Fibroblast of lung (primary cell): ENCODE data around the gene CELF5. TPM values are rescaled to one million over a fixed set of nuclear protein-coding genes. Genes with fewer than 3 reads are reported as not detected.

ENCODE experiments used
- DNase-seq, 2 donors: peaks; one replicate each; pipeline versions ENCODE4 v3.0.0 to v3.0.0-alpha.2; 2010; ENCODE audit warnings: low read depth in 2 of 2
- H2AFZ ChIP-seq: 2 replicates; pipeline ENCODE4 v1.5.1; 2012; ENCODE audit warnings: low read length, control low read depth, inconsistent platforms
- H3K27ac ChIP-seq: 2 replicates; pipeline ENCODE4 v1.5.1; 2011; ENCODE audit warnings: low read length, control low read depth; ENCODE audit not compliant: insufficient read depth
- H3K27me3 ChIP-seq: 2 replicates; pipeline ENCODE4 v1.5.1; 2011; ENCODE audit warnings: mild to moderate bottlenecking, low read length; ENCODE audit not compliant: control insufficient read depth, insufficient read depth
- H3K36me3 ChIP-seq: 2 replicates; pipeline ENCODE4 v1.5.1; 2011; ENCODE audit warnings: low read length; ENCODE audit not compliant: control insufficient read depth, insufficient read depth
- H3K4me1 ChIP-seq: 2 replicates; pipeline ENCODE4 v1.5.1; 2011; ENCODE audit warnings: low read length; ENCODE audit not compliant: control insufficient read depth, insufficient read depth; ENCODE audit errors: extremely low read depth
- H3K4me2 ChIP-seq: 2 replicates; pipeline ENCODE4 v1.5.1; 2011; ENCODE audit warnings: low read length, control low read depth; ENCODE audit not compliant: insufficient read depth; ENCODE audit errors: extremely low read depth
- H3K4me3 ChIP-seq, 4 experiments: fragments of 200-600 bp in 1 of 4; sonication (generic) in 1 of 4; replicated peaks in 1 of 4; 2 replicates each; pipeline ENCODE4 v1.5.1; 2011 to 2016; ENCODE audit warnings: low read length in 4 of 4, low read depth in 3 of 4, mild to moderate bottlenecking in 3 of 4, control low read depth in 2 of 4, inconsistent platforms in 1 of 4, mixed read lengths in 1 of 4; ENCODE audit not compliant: insufficient read depth in 1 of 4; ENCODE audit errors: control extremely low read depth in 1 of 4
- H3K79me2 ChIP-seq: 2 replicates; pipeline ENCODE4 v1.5.1; 2012; ENCODE audit warnings: mild to moderate bottlenecking, low read length, inconsistent platforms; ENCODE audit not compliant: control insufficient read depth, insufficient read depth
- H3K9ac ChIP-seq: 2 replicates; pipeline ENCODE4 v1.5.1; 2011; ENCODE audit warnings: mild to moderate bottlenecking, low read length, control low read depth; ENCODE audit not compliant: insufficient read depth
- H3K9me3 ChIP-seq: 2 replicates; pipeline ENCODE4 v1.5.1; 2012; ENCODE audit warnings: low read depth, low read length; ENCODE audit not compliant: control insufficient read depth, insufficient read depth
- H4K20me1 ChIP-seq: 2 replicates; pipeline ENCODE4 v1.5.1; 2011; ENCODE audit warnings: low read length; ENCODE audit not compliant: control insufficient read depth, insufficient read depth; ENCODE audit errors: extremely low read depth
- CTCF ChIP-seq, 2 donors: IDR thresholded peaks in 1 of 2; conservative IDR thresholded peaks in 1 of 2; 1 replicate in 1 of 2; 2 replicates in 1 of 2; pipeline ENCODE4 v1.5.1; 2011 to 2012; ENCODE audit warnings: low read length in 2 of 2, control low read depth in 1 of 2, inconsistent platforms in 1 of 2, low read depth in 1 of 2, mild to moderate bottlenecking in 1 of 2
- EZH2 ChIP-seq: IDR thresholded peaks from 2 replicates; pipeline ENCODE4 v1.5.1; 2012; ENCODE audit warnings: low read length, control low read depth, mild to moderate bottlenecking; ENCODE audit errors: missing control alignments
- polyA plus RNA-seq, 2 donors: library from polyadenylated mRNA; depleted of rRNA in 1 of 2; stranded (reverse) in 1 of 2; unstranded in 1 of 2; fragments of >200 nt; gene quantifications; 2 replicates each; pipeline ENCODE4 v1.2.1, GENCODE V29; 2011 to 2012; ENCODE audit warnings: missing spikeins in 1 of 2
- total RNA-seq: library from RNA; depleted of rRNA; stranded (reverse); fragments of >200 nt; gene quantifications from 2 replicates; pipeline ENCODE4 v1.2.1, GENCODE V29; 2014

CELF5 gene
- total and polyA plus RNA-seq, 2 donors (not counting 1 experiment from before 2014, with no cell fraction given), result under 0.01 TPM; not detected in 1

GRCh38 chr19:3319643-3320353 is 95.3 kb downstream of the CELF5 start:
- H3K9me3 ChIP-seq, result no peaks in the 10 kb centered on the region
- no peaks in the 10 kb centered on the region for H4K20me1 ChIP-seq
- no peak overlapping the region for H3K4me2 ChIP-seq
- H2AFZ ChIP-seq, result no peak overlapping the region
- H3K36me3 ChIP-seq, result no peaks in the 10 kb centered on the region
- DNase-seq, result peak in 1 of 2 donors; percentile 87
- no peaks in the 10 kb centered on the region for H3K27me3 ChIP-seq
- H3K9ac ChIP-seq, result no peak overlapping the region
- no peak overlapping the region for H3K27ac ChIP-seq
- H3K79me2 ChIP-seq, result no peaks in the 10 kb centered on the region
- H3K4me1 ChIP-seq, result no peaks in the 10 kb centered on the region
- no peak for TF ChIP-seq CTCF (conservative IDR thresholded peaks at IDR 0.05 in 1 of 2, IDR thresholded peaks at IDR 0.05 in 1 of 2; ENCODE audit: low read depth in 1 of 2, low read length in 2 of 2)
- TF ChIP-seq EZH2, result no peak
- H3K4me3 ChIP-seq, result no peak overlapping the region

- TF ChIP-seq CTCF (conservative IDR thresholded peaks at IDR 0.05 in 1 of 2, IDR thresholded peaks at IDR 0.05 in 1 of 2; ENCODE audit: low read depth in 1 of 2, low read length in 2 of 2) (no peak), EZH2 (no peak)
- no peak overlapping the region for H3K4me2 ChIP-seq
- H3K9me3 ChIP-seq, result no peaks in the 10 kb centered on the region
- H3K36me3 ChIP-seq, result no peaks in the 10 kb centered on the region
- DNase-seq, result peak in 1 of 2 donors; percentile 54
- no peaks in the 10 kb centered on the region for H3K4me1 ChIP-seq
- no peaks in the 10 kb centered on the region for H3K27me3 ChIP-seq
- no peak overlapping the region for H2AFZ ChIP-seq
- H3K79me2 ChIP-seq, result no peaks in the 10 kb centered on the region
- no peak overlapping the region for H3K4me3 ChIP-seq
- no peaks in the 10 kb centered on the region for H4K20me1 ChIP-seq
- no peak overlapping the region for H3K9ac ChIP-seq
- H3K27ac ChIP-seq, result no peak overlapping the region
Measured at GRCh38 chr19:3320354-3320670, 95.9 kb downstream of the CELF5 start.

DNA sequence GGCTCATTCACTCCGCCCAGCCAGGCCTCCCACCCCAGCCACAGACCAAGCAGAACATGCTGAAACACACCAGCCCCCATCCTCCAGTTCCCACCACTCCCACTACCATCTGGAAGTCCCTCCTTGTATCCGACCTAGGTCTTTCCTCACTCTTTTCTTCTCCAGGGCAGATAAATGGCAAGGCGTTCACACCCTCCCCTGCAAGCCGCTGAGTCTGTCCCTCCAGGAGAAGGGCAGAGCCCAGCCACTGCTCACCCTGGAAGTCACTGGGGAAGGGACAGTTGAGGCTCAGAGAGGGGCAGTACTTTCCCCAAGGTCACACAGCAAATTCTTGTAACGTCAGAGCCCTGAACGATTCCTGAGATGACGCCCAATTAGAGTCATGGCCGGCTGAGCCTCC is 96.4 kb downstream of the CELF5 start:
- H3K4me3 ChIP-seq, result no peak overlapping the region

More for the DNA sequence above, 96.4 kb downstream of the CELF5 start:
- Histone ChIP-seq H3K36me3 (no peaks in the 10 kb centered on the region), H3K9me3 (no peaks in the 10 kb centered on the region), H3K9ac (no peak overlapping the region), H4K20me1 (no peaks in the 10 kb centered on the region), H2AFZ (no peak overlapping the region), H3K79me2 (no peaks in the 10 kb centered on the region), H3K4me2 (no peak overlapping the region), H3K4me1 (no peaks in the 10 kb centered on the region), H3K27me3 (no peaks in the 10 kb centered on the region), H3K27ac (no peak overlapping the region)
- TF ChIP-seq EZH2, result no peak
- no peak for TF ChIP-seq CTCF (conservative IDR thresholded peaks at IDR 0.05 in 1 of 2, IDR thresholded peaks at IDR 0.05 in 1 of 2; ENCODE audit: low read depth in 1 of 2, low read length in 2 of 2)
- DNase-seq, result no peak
